Transverse colon (tissue), 3 donors: ENCODE measurements around the gene PKLR.

Experiments used
- EP300 ChIP-seq: sonication (generic); formaldehyde crosslinking; IDR thresholded peaks from one replicate; pipeline ENCODE4 v1.6.1; 2017; ENCODE audit warnings: antibody characterized with exemption, low read depth
- TF ChIP-seq, protein P1 (sequence below), 5 experiments: fragments of 200-600 bp in 3 of 5; fragments of 450-650 bp in 2 of 5; sonication (generic) in 3 of 5; IDR thresholded peaks; 1 replicate in 2 of 5; 2 replicates in 3 of 5; pipeline ENCODE4 v1.5.1; 2016 to 2017; ENCODE audit warnings: antibody characterized with exemption in 5 of 5, inconsistent platforms in 3 of 5, mild to moderate bottlenecking in 2 of 5, moderate library complexity in 1 of 5

DNA sequence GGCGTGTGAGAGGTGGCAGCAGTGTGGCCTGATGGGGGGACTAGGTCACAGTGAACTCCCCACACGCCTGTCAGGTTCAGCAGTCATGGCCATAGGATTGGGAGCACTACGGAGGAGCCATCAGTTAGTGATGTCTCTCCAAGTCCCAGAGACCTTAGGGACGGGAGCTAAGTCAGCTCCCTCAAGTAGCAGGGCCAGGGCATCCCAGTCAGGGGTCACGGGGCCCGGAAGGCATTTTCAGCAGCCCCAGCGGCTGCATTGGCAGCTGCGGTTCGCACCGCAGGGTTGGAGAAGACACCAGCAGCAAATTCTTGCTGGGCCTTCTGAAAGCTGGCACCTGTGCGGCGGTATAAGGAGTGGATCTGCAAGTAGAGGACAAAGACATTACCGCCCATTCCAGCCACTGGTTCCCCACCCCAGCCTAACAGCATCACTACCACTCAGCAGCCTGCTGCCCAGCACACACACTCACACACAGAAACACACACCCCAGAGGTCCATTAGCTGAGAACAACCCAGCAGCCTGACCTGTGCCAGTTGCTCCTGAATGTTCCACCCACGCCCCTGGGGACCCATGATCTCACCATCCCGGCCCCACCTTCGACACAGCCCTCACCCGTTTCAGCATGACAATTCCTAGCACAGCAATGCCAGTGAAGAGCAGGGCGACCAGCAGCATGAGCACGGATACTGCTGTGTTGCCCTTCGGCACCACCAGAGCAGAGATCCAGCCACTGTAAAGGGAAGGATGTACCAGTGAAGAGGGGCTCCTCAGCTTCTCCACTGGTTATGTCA is 45.0 kb downstream of the PKLR start:
- TF ChIP-seq EP300, result no peak
- TF ChIP-seq, protein P1, sequence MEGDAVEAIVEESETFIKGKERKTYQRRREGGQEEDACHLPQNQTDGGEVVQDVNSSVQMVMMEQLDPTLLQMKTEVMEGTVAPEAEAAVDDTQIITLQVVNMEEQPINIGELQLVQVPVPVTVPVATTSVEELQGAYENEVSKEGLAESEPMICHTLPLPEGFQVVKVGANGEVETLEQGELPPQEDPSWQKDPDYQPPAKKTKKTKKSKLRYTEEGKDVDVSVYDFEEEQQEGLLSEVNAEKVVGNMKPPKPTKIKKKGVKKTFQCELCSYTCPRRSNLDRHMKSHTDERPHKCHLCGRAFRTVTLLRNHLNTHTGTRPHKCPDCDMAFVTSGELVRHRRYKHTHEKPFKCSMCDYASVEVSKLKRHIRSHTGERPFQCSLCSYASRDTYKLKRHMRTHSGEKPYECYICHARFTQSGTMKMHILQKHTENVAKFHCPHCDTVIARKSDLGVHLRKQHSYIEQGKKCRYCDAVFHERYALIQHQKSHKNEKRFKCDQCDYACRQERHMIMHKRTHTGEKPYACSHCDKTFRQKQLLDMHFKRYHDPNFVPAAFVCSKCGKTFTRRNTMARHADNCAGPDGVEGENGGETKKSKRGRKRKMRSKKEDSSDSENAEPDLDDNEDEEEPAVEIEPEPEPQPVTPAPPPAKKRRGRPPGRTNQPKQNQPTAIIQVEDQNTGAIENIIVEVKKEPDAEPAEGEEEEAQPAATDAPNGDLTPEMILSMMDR (IDR thresholded peaks at IDR 0.05), result no peak
